Caki2 (cell line): ENCODE measurements around the gene VIPR2. TPM values are rescaled to one million over a fixed set of nuclear protein-coding genes. Genes with fewer than 3 reads are reported as not detected.
"Not testable (repeated sequence)": the region's sequence is repeated elsewhere in the genome, so short reads cannot be mapped to it uniquely, and the experiment has no call there.

Experiments
- DNase-seq: peaks from one replicate; pipeline ENCODE4 v3.0.0-alpha.2; 2015; ENCODE audit warnings: low read depth
- in situ Hi-C: cut with HindIII; loops from 2 replicates; pipeline ENCODE4 v1.10.0; 2016; ENCODE audit warnings: low sequenced_read_pairs, low pct_unique_long_range_greater_than_20kb, mixed read lengths
- total RNA-seq: library from RNA; depleted of rRNA; stranded (reverse); fragments of >200 nt; shearing (Covaris generic); gene quantifications from 2 replicates; pipeline ENCODE4 v1.2.3, GENCODE V29; 2014; ENCODE audit warnings: low replicate concordance

The VIPR2 gene
- total RNA-seq, 1 experiment from 2014 or later: not detected

DNA sequence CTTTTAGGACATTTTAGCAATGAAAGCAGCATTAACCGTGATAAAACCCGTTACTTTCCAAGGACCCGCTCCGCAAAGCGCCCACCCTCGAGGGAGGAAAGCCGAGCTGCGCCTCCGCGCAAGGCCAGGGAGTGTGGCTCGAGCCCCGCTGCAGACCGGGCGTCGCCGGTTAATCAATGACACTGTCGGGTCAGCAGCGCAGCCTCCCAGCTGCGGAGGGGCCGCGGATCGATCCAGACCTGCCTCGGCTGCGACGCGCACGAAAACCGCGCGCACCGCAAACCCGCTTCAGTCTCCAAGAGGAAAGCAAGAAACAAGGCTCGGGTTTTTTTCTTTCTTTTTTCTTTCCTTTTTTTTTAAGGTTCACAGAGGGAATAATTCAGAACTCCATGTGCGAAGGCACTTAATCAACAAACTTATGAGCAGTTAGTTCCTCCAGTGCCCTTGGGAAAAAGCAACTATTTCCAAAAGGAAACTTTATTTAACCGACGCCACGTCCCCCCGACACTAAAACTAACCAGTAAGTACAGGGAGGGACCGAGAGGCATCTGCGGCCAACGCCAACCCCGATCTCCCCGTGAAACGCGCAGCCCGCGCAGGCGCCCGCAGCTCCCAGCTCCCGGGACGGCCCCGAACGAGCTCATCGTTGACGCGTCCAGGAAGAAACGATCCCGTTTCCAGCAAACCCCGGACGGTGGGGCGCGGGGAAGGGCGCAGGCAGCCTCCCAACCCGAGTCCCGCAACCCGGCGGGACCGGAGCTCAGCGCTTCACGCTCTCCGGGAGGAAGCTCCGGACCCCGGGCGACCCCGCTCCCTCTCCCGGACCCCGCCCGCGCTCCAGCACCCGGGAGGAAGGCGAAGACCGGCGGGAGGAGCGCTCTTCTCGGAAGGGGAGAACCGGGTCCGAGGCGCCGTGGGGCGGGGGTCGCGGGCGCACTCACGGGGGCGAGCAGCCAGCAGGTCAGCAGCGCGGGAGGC, 598 bp downstream of the VIPR2 start:
- in situ Hi-C loops: no loop called here
- no peak for DNase-seq

DNA sequence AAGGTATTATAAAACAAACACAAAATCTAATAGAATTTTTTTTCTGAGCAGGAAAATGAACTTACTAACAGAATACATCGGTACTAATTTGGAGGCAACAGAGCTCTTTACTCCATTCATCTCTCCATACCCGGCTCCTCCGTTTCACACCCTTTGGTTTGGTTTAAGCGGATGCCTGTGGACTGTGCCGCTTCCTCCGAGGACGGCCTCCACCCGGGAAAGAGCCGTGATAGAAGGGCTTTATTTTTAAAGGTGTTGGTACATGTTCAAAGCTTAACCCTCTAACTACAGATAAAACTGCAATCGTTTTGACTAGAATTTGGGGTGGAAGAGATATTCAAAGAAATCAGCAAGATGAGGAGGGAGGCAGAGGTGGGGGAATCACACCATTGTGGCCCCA, 1.9 kb downstream of the VIPR2 start:
- no peak for DNase-seq
- in situ Hi-C loops: no loop called here

DNA sequence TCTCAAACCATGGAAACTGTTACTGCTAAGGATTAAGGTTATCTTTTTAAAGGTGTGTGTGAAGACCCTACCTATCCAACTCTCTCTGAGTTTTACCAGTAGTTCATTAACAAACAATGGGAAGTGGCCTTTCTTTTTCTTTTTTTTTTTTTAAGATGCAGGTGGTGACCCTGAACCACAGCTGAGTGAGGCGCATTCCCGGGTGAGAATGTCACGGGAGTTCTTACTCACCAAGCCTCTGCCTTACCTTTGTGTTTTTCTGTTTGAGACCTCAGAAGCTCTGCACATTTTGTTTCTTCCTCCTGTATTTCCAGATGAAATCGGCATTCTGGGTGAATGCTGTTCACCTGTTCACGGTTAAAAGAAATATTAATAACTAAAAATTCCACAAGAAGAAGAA, 2.5 kb downstream of the VIPR2 start:
- in situ Hi-C loops: no loop called here
- no peak for DNase-seq

DNA sequence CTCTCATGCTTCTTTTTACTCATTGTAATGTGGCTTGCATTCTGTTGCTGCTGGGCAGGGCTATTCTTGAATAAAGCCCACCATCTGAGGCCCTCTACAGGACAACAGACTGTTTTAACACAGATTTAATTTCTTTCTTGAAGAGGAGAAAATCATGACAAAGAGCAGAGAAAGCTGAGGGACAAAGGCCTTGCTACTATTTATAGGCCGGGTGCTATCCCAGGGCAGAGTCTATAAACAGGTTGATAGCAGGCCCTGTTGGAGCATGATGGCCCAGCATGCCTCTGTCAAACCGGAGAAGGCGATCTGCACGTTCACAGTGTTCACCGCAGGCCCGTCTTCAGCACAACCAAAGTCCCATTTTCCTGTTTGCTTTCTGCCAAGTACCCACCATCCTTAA, 3.0 kb downstream of the VIPR2 start:
- in situ Hi-C loops: no loop called here
- DNase-seq: no peak

DNA sequence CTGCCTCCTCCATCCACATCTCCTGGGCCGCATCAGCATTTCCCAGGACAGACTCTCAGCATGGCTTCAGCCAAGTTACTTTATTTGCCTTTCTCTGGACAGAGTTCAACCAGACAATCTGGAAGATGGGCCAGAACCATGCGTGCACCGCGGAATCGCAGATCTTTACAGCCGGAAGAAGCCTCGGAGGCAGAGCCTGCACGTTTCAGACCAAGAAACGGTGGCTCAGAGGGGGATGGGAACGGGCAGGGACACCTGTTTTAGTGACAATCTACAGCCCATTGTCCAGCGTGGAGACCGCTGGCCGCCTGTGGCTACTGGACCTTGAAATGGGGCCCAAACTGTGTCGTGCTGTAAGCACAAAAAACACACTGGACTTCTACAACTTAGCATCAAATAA, 3.5 kb downstream of the VIPR2 start:
- in situ Hi-C loops: no loop called here

DNA sequence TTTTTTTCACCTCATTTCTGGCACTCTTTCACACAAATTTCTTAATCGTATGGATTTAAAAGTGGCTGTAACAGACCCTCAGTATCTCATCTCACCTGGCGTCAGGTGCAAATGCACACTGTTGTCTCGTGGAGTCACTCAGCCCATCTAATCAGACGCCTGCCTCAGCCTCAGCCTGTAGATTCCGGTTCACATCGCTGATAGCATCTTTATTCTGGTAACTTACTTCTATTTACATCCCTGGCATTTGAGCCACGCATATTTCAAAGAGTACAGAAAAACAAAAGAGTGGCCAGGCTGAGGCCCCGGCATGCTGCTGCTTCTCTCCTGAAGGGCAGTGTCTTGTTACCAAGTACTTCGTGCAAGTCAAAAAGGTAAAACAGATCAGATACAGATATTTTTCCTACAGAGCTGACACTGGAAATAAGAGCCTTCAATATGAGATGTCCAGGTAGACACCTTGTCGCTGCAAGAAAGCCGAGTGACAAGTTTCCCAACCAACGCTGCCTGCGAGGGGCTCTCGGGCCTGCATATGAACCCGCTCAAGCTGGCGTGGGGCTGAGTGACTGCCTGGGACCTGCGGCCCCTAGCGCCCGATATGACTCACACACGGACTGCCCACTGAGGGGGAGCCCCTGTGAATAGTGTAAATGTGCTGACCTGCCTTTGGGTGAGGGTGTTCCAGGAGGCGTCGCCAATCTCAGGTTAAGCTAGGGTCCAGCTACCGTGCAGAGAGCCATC, 4.3 kb downstream of the VIPR2 start:
- in situ Hi-C loops: no loop called here

More for the DNA sequence above, 3.5 kb downstream of the VIPR2 start:
- DNase-seq: no peak

DNA sequence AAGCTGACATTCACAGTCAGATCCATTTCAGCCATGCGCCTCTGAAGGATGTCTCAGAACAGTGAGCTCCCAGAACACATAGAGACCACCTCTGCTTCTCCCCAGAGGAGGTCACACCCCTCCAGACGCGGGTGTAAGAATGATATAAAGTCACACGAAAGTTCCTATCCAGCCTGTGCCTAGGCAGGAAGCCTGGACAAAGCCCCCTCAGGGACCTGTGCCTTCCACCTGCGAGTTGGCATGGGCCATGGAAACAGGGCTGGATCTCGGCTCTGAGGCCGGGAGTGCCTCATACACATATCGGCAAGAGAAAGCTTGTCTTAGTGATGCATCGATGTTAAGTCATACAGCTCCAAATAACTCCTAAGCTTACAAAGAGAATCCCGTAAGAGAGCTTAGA, 5.0 kb downstream of the VIPR2 start:
- in situ Hi-C loops: no loop called here

More for the DNA sequence above, 4.3 kb downstream of the VIPR2 start:
- DNase-seq: no peak

DNA sequence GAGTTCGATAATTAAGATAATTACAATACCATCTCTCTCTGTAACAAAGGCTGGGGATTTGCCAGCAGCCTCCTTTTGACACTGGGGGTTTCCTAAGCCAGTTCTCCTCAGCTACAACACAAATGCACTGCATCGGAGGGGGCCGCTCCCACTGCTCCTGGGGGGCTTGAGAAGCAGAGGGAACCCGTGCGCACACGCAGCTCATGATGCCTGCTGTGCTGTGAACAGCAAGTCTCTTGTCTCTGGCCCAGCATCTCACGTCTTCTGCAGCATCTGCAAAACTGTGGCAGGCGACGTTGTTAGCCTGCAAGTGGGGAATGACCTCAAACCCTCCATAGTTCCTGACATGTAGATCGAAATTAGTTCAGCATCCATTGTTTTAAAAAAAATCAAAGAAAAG, 5.5 kb downstream of the VIPR2 start:
- DNase-seq: no peak
- in situ Hi-C loops: no loop called here

More for the DNA sequence above, 5.0 kb downstream of the VIPR2 start:
- no peak for DNase-seq

DNA sequence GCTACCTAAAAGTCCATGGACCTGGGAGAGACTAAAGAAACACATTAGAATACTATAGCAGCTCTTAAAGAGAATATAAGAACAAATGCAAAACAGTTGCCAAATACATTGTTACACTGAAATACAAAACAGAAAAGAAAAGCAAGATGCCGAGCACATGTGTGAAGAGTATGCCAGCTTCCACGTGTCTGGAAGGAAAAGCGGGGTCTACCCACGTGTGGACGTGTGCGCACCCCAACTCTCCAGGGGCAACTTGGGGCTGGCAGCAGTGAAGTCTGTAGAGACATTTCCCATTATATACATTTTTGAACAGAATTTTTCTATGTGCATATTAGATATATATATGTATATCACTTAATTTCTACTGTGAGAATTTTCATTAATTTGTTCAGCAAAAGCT, 6.2 kb downstream of the VIPR2 start:
- DNase-seq: no peak
- in situ Hi-C loops: no loop called here

DNA sequence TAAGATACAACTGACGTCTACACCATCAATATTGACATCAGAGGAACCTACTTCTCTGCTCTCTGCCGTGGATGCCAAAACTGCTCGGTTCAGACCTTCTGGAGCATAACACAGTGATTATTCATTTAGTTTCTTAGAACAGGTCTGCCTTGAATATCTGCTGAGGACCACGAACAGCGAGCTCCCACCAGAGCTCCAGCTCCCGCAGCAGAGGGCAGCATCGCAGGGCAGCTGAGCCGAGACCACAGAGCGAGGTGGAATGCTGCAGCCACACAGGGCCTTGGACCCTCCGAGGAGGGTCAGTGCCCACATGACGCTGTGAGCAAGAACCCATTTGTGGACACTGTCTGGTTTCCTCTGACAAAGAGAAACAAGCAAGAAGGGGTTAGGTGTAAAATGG, 6.8 kb downstream of the VIPR2 start:
- in situ Hi-C loops: no loop called here
- DNase-seq: no peak

DNA sequence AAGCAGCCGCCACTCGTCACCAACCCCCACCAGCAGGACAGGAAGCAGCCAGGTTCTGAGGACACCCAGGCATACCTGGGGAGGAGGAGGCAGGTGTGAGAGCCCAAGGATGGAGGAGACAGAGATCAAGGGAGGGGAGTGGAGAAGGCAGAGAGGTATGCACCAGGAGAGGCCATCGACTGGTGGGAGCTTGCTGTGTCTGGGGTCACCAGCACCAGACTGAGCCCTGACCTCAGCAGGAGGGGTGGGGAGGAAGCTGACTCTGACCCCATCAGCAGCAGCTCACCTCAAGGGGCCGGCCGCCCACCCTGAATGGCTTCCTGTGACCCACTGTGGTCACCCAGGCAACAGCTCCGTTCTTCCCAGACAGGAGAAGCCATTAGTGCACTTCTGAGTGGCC, 7.8 kb downstream of the VIPR2 start:
- in situ Hi-C loops: no loop called here
- no peak for DNase-seq

DNA sequence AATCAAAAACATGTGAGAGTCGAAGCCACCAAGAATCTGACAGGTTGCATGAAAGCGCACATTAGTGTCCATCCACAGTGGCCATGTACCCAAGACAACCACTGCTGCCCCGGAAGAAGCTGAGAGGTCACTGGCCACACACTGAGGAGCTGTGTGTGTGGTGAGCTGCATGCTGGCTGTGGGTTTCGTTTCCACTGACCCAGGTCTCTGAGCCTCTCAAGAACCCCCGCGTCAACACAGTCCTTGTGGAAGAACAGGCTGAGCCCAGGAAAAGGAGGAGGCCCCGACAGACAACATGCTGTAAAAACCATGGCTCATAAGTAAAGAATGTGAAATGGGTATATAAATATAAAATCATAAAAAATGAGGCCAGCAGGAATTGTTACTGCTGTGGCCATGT, 8.2 kb downstream of the VIPR2 start:
- no peak for DNase-seq
- in situ Hi-C loops: no loop called here

DNA sequence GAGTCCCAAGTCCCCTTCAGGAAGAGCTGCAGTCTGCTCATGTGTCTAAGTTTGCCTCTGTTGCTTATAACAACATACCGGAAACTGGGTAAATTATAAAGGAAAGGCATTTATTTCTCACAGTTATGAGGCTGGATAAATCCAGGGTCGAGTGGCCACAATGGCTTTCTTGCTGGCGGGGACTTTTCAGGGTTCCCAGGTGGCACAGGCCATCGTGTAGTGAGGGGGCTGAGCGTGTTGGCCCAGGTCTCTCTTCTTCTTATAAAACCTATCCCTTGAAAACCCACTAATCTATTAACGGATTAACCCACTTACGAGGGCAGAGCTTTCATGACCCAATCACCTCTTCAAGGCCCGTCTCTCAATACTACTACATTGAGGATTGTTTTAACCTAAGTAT, 8.7 kb downstream of the VIPR2 start:
- DNase-seq: no peak
- in situ Hi-C loops: no loop called here

DNA sequence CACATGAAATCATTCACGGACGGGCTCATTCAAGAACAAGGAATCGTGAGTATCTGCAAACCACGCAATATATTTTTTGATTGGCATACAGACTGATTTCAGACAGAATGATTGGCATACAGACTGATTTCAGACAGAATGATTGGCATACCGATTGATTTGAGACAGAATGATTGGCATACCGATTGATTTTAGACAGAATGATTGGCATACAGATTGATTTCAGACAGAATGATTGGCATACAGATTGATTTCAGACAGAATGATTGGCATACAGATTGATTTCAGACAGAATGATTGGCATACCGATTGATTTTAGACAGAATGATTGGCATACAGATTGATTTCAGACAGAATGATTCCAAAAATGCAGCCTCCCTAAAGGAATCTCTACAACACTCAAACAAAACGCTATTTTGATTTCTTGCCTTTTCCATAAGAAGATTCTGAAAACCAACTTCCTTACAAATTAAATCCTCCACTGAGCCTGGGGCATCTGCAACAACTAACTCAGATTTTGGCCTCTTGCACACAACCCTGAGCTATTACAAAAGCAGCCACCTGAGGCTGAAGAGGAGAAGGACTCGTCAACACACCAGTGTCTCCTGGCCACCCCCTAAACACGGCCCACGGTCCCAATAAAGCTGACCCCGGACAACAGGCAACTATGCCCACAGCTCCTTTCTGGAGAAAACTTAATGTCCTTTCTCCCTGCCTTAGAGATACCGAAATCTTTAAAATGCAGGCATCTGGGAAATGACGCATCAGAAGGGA, 11.8 kb downstream of the VIPR2 start:
- in situ Hi-C loops, DNase-seq: not testable (repeated sequence)

DNA sequence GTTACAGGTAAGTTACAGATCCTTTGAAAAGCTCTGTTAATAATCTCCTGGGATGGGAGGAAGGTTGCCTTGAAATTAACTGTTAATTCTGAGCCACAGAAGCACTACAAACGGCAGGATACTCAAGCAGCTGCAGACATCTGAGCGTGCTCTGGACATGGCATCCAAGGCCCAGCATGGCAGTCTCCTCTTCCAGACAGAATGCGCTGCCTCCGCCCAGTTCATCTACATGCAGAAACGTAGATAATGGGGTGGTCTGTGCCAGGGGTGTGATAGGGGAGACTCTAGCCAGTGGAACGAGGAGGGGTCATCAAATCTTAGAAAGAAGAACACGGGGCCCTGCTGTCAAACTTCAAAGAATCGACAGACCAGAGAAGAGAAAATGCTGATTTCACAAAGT, 13.8 kb downstream of the VIPR2 start:
- no peak for DNase-seq
- in situ Hi-C loops: no loop called here

DNA sequence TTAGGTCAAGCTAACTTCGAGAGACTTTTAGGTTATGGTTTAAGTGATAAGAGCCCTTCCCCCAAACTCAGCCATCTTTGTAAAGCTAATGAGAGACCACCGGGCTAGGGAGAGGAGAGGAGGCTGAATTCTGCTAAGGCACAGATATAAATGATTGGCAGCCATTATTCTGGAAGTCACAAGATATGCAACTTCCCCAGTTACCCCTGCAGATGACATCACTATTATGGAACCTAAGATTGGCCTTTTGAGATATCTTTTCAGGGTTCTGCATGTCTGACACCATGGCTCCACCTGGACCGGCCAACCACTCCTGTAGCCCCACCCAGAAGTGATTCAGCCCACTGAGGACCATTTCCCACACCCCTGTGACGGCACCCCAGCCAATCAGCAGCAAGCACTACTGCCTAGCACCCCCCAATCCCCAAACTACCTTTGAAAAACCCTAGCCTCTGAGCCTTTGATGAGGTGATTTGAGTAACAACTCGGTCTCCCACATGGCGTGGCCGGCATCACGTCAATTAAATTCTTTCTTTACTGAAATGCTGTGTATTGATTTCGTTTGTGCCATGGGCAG, 14.4 kb downstream of the VIPR2 start:
- no peak for DNase-seq
- in situ Hi-C loops: no loop called here

DNA sequence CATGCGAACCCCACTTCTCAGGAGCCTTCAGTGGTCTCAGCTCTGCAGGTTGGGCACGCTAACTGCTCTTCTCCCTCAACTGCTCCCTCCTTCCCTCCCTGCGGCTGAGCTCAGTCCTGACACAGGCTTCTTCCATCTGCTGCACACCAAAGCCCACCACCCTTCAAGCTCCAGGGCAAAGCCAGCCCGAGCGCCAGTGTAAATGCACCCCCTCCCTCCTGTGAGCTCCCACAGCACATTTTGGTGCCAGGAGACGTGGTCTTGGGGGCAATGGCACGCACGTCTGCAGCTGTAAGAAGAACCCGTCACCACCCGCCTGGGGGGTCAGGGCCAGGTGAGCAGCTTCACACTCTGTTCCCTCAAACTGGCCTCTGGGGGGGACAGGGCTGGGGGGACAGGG, 15.9 kb downstream of the VIPR2 start:
- in situ Hi-C loops: no loop called here

More for the DNA sequence above, 15.9 kb downstream of the VIPR2 start:
- no peak for DNase-seq
